SK-N-MC (cell line): ENCODE measurements around the gene PTGES.

Source experiments
- EZH2 ChIP-seq: fragments of 200-600 bp; sonication (generic); IDR thresholded peaks from one replicate; pipeline ENCODE4 v1.6.1; 2017; ENCODE audit warnings: antibody characterized with exemption
- POLR2AphosphoS5 ChIP-seq: IDR thresholded peaks from 2 replicates; pipeline ENCODE4 v1.6.1; 2012; ENCODE audit warnings: mild to moderate bottlenecking, low read depth, low read length, borderline replicate concordance

- no peak for TF ChIP-seq EZH2
- no peak for TF ChIP-seq POLR2AphosphoS5
These were observed 12.7 kb downstream of the PTGES start for GRCh38 chr9:129740174-129740573.
